HCT116 (cell line): Measurements from ENCODE around the gene PROX1. TPM values are rescaled to one million over a fixed set of nuclear protein-coding genes. Genes with fewer than 3 reads are reported as not detected.

Experiments used
- ATAC-seq: fragments of 200-7000 bp; cut with Tn5 transposase; 2 replicates; pipeline ENCODE4 v1.9.1; 2020; ENCODE audit warnings: mild to moderate bottlenecking, moderate library complexity
- BruUV-seq: library from RNA; stranded (reverse); fragments of 400-500 nt; replicated peaks from 2 replicates; lab custom pipeline; 2021; lab: Mats Ljungman, UMichigan
- CTCF ChIA-PET: fragments of 300-600 bp; sonication (Branson Sonifier 250); formaldehyde crosslinking; loops from one replicate; lab custom pipeline; 2021; ENCODE audit warnings: antibody characterized with exemption; lab: Charles Lee
- POLR2A ChIA-PET: fragments of 300-600, 350-600 bp; sonication (Branson Sonifier 250); formaldehyde crosslinking; loops from one replicate; lab custom pipeline; 2021; ENCODE audit warnings: antibody characterized with exemption; lab: Charles Lee
- RAD21 ChIA-PET, 2 experiments: fragments of 300-600 bp; sonication (Branson Sonifier 250); formaldehyde crosslinking; loops; one replicate each; lab custom pipeline; 2023; ENCODE audit warnings: low total read pairs in 2 of 2; ENCODE audit not compliant: uncharacterized antibody in 2 of 2, unreplicated experiment in 2 of 2, low non-redundant PET in 1 of 2; lab: Charles Lee
- DNase-seq: peaks from one replicate; pipeline ENCODE4 v3.0.0-alpha.2; 2010; ENCODE audit warnings: low read depth, low spot score
- H2AFZ ChIP-seq: fragments of 200-600 bp; shearing (Covaris generic), sonication (generic); 2 replicates; pipeline ENCODE4 v1.6.1; 2017; ENCODE audit warnings: low read depth, mixed run types, mixed read lengths, antibody characterized with exemption, low read length; ENCODE audit not compliant: poor library complexity, severe bottlenecking
- H3K27ac ChIP-seq: 2 replicates; pipeline ENCODE4 v1.5.1; 2012; ENCODE audit warnings: low read depth, low read length
- H3K27me3 ChIP-seq: fragments of 200-600 bp; sonication (generic); 2 replicates; pipeline ENCODE4 v1.6.1; 2016; ENCODE audit warnings: mixed run types, low read length, mixed read lengths; ENCODE audit not compliant: insufficient read depth
- H3K36me3 ChIP-seq, 2 experiments: fragments of 200-500 bp in 1 of 2; fragments of 200-600 bp in 1 of 2; sonication (Bioruptor generic) in 1 of 2; sonication (generic) in 1 of 2; 2 replicates each; pipeline versions ENCODE4 v1.5.1 to v1.6.1; 2014 to 2016; ENCODE audit warnings: low read length in 2 of 2, inconsistent platforms in 1 of 2, mixed read lengths in 1 of 2, mixed run types in 1 of 2; ENCODE audit not compliant: insufficient read depth in 2 of 2, control insufficient read depth in 1 of 2
- H3K4me1 ChIP-seq, 2 experiments: fragments of 200-600 bp in 1 of 2; sonication (generic) in 1 of 2; 2 replicates each; pipeline versions ENCODE4 v1.5.1 to v1.6.1; 2012 to 2017; ENCODE audit warnings: low read length in 2 of 2, inconsistent platforms in 1 of 2, mild to moderate bottlenecking in 1 of 2, mixed read lengths in 1 of 2, mixed run types in 1 of 2, moderate library complexity in 1 of 2; ENCODE audit not compliant: insufficient read depth in 2 of 2, control insufficient read depth in 1 of 2
- H3K4me2 ChIP-seq: fragments of 200-600 bp; sonication (generic); 2 replicates; pipeline ENCODE4 v1.6.1; 2017; ENCODE audit warnings: mixed run types, low read length, mixed read lengths
- H3K4me3 ChIP-seq, 2 experiments: fragments of 200-600 bp in 1 of 2; sonication (generic) in 1 of 2; replicated peaks in 1 of 2; 2 replicates each; pipeline ENCODE4 v1.5.1; 2011 to 2016; ENCODE audit warnings: low read length in 2 of 2, control low read depth in 1 of 2, low read depth in 1 of 2, mild to moderate bottlenecking in 1 of 2, mixed read lengths in 1 of 2, mixed run types in 1 of 2
- H3K79me2 ChIP-seq: fragments of 200-600 bp; sonication (generic); 2 replicates; pipeline ENCODE4 v1.6.1; 2017; ENCODE audit warnings: mild to moderate bottlenecking, mixed run types, low read length, moderate library complexity, mixed read lengths; ENCODE audit not compliant: insufficient read depth
- H3K9ac ChIP-seq: fragments of 200-600 bp; sonication (generic); 2 replicates; pipeline ENCODE4 v1.6.1; 2016; ENCODE audit warnings: low read length, mixed read lengths
- H3K9me2 ChIP-seq: fragments of 200-600 bp; sonication (generic), shearing (Covaris generic); 2 replicates; pipeline ENCODE4 v1.6.1; 2017; ENCODE audit warnings: mixed run types, mild to moderate bottlenecking, moderate library complexity; ENCODE audit not compliant: insufficient read depth
- H3K9me3 ChIP-seq, 2 experiments: fragments of 200-500 bp in 1 of 2; fragments of 200-600 bp in 1 of 2; sonication (Bioruptor generic) in 1 of 2; sonication (generic) in 1 of 2; 2 replicates each; pipeline ENCODE4 v1.6.1; 2014 to 2017; ENCODE audit warnings: low read length in 2 of 2, mixed read lengths in 2 of 2, inconsistent platforms in 1 of 2, low read depth in 1 of 2, mild to moderate bottlenecking in 1 of 2, mixed run types in 1 of 2, moderate library complexity in 1 of 2; ENCODE audit not compliant: control insufficient read depth in 1 of 2, insufficient read depth in 1 of 2
- H4K20me1 ChIP-seq: fragments of 200-600 bp; sonication (generic), shearing (Covaris generic); 2 replicates; pipeline ENCODE4 v1.6.1; 2017; ENCODE audit warnings: mixed run types, mild to moderate bottlenecking, moderate library complexity; ENCODE audit not compliant: insufficient read depth
- ATF3 ChIP-seq: IDR thresholded peaks from 2 replicates; pipeline ENCODE4 v1.6.1; 2012
- CBX3 ChIP-seq: IDR thresholded peaks from 2 replicates; pipeline ENCODE4 v1.6.1; 2012; ENCODE audit warnings: low read depth
- CTCF ChIP-seq, 3 experiments: fragments of 200-600 bp in 1 of 3; sonication (generic) in 1 of 3; IDR thresholded peaks in 2 of 3; conservative IDR thresholded peaks in 1 of 3; 2 replicates each; pipeline ENCODE4 v1.5.1; 2012 to 2017; ENCODE audit warnings: low read depth in 2 of 3, low read length in 2 of 3, antibody characterized with exemption in 1 of 3, borderline replicate concordance in 1 of 3, control low read depth in 1 of 3, mild to moderate bottlenecking in 1 of 3, mixed read lengths in 1 of 3, mixed run types in 1 of 3, moderate library complexity in 1 of 3; ENCODE audit not compliant: insufficient read depth in 1 of 3
- EGR1 ChIP-seq: IDR thresholded peaks from 2 replicates; pipeline ENCODE4 v1.6.1; 2012; ENCODE audit warnings: low read depth
- EZH2 ChIP-seq: fragments of 200-600 bp; sonication (generic); IDR thresholded peaks from 2 replicates; pipeline ENCODE4 v1.6.1; 2017; ENCODE audit warnings: antibody characterized with exemption, mixed run types
- EZH2phosphoT487 ChIP-seq: fragments of 200-600 bp; IDR thresholded peaks from 2 replicates; pipeline ENCODE4 v1.6.1; 2018; ENCODE audit warnings: antibody characterized with exemption, borderline replicate concordance
- FOSL1 ChIP-seq: IDR thresholded peaks from 2 replicates; pipeline ENCODE4 v1.6.1; 2012; ENCODE audit warnings: low read depth
- JUND ChIP-seq: IDR thresholded peaks from 2 replicates; pipeline ENCODE4 v1.6.1; 2012
- RAD21 ChIP-seq: IDR thresholded peaks from 2 replicates; pipeline ENCODE4 v1.6.1; 2012; ENCODE audit warnings: low read depth, mild to moderate bottlenecking
- REST ChIP-seq: IDR thresholded peaks from 2 replicates; pipeline ENCODE4 v1.6.1; 2012; ENCODE audit warnings: low read depth
- SIN3A ChIP-seq: IDR thresholded peaks from 2 replicates; pipeline ENCODE4 v1.6.1; 2012; ENCODE audit warnings: low read depth
- SP1 ChIP-seq: IDR thresholded peaks from 2 replicates; pipeline ENCODE4 v1.6.1; 2012; ENCODE audit warnings: low read depth
- SRF ChIP-seq: IDR thresholded peaks from 2 replicates; pipeline ENCODE4 v1.6.1; 2012; ENCODE audit warnings: low read depth
- TCF7L2 ChIP-seq: IDR thresholded peaks from 2 replicates; pipeline ENCODE4 v1.7.0; 2011; ENCODE audit warnings: borderline replicate concordance, inconsistent platforms; ENCODE audit not compliant: insufficient read depth, insufficient read length; ENCODE audit errors: extremely low read depth
- ZBTB33 ChIP-seq: IDR thresholded peaks from 2 replicates; pipeline ENCODE4 v1.6.1; 2011; ENCODE audit warnings: mild to moderate bottlenecking, low read length, moderate library complexity; ENCODE audit not compliant: insufficient replicate concordance; ENCODE audit errors: extremely low read depth
- intact Hi-C: fragments of 100-400 bp; cut with micrococcal nuclease; formaldehyde crosslinking; loops from 2 replicates; pipeline ENCODE4 v1.10.0; 2022
- total RNA-seq: library from RNA; stranded (reverse); gene quantifications from one replicate; pipeline ENCODE4 v1.2.1, GENCODE V29; 2021; ENCODE audit not compliant: unreplicated experiment

Gene PROX1
- total RNA-seq, 1 experiment from 2014 or later = 0.22 TPM

GRCh38 chr1:213939888-213940287 is 47.9 kb upstream of the PROX1 start:
- no peak overlapping the region for H3K4me2 ChIP-seq
- RAD21 ChIA-PET = no interaction called here
- no TSS peak for BruUV-seq
- intact Hi-C loops = no loop called here
- no peak overlapping the region for H3K9ac ChIP-seq
- no peaks in the 10 kb centered on the region for H3K4me1 ChIP-seq
- ATAC-seq = no peak
- H3K79me2 ChIP-seq = no peaks in the 10 kb centered on the region
- H3K9me2 ChIP-seq = no peaks in the 10 kb centered on the region
- no peak overlapping the region for H3K4me3 ChIP-seq
- H3K36me3 ChIP-seq = no peaks in the 10 kb centered on the region
- H2AFZ ChIP-seq = no peak overlapping the region
- TF ChIP-seq CBX3 = no peak
- TF ChIP-seq SIN3A = no peak
- TF ChIP-seq EZH2 = no peak
- TF ChIP-seq ATF3 = no peak
- TF ChIP-seq SP1 = no peak
- no peak for TF ChIP-seq RAD21
- TF ChIP-seq EZH2phosphoT487 = no peak
- TF ChIP-seq EGR1 = no peak
- TF ChIP-seq CTCF (IDR thresholded peaks at IDR 0.05 in 2 of 3, conservative IDR thresholded peaks at IDR 0.05 in 1 of 3; ENCODE audit: borderline replicate concordance in 1 of 3, insufficient read depth in 1 of 3, low read depth in 2 of 3, low read length in 2 of 3) = no peak
- no peak for TF ChIP-seq FOSL1
- TF ChIP-seq SRF = no peak
- no peak for TF ChIP-seq TCF7L2
- TF ChIP-seq ZBTB33 = no peak
- TF ChIP-seq REST = no peak
- TF ChIP-seq JUND = no peak
- H3K27ac ChIP-seq = no peak overlapping the region
- no peaks in the 10 kb centered on the region for H4K20me1 ChIP-seq
- CTCF ChIA-PET = no interaction called here
- POLR2A ChIA-PET = no interaction called here
- H3K27me3 ChIP-seq = peaks cover under 1% of the 10 kb centered on the region; the same call in 1 of the 2 replicates
- no peaks in the 10 kb centered on the region for H3K9me3 ChIP-seq
- no peak for DNase-seq
